NCI-H524 (cell line): ENCODE results near the gene EDN2.

ENCODE experiments used
- DNase-seq, 2 experiments: peaks; one replicate each; lab custom pipeline; 2025; lab: John Stamatoyannopoulos, UW

The EDN2 gene

DNA sequence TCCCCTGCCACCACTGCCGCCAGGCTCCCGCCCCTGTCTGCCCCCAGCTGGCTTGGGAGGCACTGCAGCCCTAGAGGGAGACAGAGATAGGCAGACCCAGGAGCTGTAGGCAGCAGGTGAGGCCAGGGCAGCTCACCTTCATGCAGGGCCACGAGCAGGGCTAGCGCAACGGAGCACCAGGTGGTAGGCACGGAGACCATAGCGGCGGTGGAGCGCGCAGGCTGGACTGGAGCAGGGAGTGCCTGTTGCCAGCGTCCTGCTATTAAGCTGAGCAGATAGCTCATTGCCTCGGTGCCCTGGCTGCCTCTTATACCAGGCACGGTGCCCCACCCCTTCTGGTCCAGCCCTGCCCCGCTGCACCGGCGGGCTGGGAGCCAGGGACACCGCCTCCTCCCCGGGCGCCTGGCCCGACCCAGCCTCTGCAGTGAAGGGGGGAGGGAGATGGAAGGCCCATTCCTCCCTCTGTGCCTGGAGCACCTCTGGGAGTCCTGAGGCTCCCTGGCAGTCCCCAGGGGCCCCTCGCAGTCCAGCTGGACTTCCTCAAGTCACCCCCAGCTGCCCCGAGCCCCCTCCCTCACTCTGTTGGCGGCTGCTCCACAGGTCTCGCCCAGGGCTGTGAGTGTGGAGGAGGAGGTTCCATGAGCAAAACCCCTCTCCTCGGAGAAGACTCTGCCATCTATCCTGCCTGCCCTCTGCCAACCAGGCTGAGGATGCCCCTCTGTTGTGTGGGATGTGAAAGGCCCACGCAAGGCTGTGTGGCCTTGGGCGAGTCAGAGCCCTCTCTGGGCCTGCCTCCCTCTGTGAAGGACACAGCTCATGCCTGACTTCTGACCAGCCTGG is at the start of gene EDN2:
TSS of gene EDN2 (minus strand) at position 282 of the 840 bp plus-strand sequence. CDS start at position 200, 82 bp downstream.
- peak; percentile 41 to 68 for DNase-seq

DNA sequence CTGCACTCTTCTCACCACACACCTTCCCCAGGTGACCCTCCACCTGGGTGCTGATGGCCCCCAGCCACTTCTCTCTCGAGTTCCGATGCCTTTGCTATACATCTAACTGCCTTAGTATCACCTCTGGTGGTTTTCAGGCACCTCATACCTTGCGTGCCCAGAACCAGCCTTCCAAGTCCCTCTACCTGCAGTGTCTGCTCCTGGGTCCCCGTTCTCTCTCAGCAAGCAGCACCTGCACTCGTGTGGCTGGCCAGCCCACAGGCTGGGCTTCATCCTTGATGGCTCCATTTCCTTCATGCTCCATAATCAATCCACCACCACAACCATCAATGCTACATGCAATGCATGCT is 49.2 kb upstream of the EDN2 start:
- DNase-seq, result no peak

DNA sequence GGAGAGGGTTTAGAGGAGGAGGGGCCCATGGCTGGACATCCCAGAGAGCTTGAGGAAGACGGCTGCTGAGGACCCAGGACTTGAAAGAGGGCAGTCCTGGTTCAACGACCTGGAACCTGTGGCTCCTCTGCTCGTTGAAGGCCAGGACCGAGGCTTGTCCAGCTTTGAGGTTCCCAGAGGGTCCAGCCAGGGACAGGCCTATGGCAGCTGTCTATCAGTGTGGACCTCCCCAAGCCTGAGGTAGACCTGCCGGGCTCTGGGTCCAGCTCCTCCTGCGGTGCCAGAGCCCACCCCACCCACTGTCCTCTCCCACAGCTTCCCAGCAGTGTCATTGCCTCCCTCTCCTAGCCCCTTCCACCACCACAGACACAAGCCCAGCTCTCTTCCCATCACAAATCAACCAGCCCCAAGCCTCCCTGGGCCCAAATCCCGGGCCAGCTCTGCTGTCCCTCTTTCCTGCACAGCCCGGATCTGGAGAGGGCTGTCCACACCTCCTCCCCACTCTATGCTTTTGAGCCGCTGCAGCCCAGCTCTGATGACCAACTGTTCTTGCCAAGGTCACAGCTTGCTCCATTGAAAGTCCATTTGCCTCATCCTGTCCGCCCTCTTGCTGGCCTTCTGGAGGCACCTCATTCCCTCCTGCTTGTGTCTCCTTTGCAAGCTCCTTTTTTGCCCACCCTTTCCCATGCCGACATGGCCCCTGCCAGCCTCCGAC is 48.7 kb upstream of the EDN2 start:
- DNase-seq, result no peak

DNA sequence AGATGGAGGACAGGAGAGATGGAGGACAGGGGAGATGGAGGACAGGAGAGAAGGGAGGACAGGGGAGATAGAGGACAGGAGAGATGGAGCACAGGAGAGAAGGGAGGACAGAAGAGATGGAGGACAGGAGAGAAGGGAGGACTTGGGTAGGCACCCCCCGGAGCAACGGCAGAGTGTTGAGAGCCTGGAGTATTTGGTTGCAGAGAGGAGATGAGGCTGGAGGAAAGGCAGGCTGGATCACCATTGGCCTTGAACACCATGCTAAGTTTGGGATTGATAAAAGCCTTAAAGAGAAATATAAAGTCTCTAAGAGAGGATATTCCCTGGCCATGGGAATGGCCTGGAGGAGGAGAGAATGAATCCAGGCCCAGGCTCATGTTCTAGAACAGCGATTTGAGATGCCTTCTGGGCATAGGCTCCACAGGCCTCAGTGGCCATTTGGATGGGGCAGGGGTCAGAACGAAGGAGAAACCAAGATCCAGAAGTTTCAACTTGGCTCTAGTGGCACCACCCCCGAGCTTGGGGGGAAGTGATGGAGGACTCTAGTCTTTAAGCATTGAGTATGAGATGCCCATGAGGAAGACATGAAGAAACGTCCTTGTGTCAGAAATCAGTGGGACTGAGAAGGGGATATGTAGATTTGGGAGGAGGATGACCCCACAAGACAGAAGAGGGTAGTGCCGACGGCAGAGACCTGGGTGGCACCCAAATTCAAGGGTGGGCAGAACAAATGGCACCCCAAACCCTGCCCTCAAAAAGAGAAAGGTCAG is 47.9 kb upstream of the EDN2 start:
- no peak for DNase-seq

DNA sequence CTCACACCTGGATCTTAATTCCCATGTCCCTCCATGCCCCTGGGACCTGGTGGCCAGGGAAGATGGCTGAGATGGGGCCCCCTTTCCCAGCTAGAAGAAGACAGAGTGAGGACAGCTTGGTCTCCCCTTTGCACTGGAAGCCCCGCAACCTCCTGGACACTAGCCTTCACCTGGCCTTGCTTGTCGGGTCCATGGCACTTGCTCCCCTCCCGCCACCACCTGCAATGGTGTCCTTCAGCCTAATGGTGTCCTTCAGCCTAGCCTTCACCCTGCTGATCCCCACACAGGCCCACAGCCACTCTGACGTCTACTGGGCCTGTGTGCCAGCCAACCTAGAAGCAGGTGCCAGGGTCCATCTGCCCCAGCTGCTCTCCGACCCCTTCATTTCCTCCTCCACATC is 45.9 kb upstream of the EDN2 start:
- no peak for DNase-seq

DNA sequence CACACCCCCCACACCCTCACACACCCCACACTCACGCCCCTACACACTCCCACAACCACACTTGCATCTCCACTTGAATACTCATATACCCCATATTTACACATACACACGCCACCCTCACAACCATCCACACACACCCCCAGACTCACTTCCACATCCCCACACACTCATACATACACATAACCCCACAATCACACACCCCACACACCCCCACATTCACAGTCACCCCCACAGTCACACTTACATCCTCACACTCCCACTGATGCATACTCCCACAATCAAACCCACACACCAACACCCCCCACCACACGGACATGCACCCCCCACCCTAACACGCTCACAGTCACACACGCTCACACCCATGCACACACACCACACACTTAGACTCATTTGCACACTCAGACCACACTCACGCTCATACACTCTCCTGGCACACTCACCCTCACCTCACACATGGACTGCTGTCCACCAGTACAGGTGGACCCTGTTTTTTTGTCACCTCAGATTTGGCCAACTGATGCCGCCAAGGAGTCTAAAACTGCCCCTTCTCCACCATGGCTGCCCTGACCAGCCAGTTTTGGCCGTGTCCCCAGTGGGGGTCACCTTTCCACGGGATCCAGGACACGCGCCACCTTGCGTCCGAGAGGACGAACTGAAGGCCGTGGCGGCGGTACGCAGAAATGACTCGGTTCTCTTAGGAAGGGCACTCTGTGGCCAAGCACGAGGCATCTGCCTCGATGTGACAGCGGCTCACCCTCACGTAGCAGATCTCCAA is 45.3 kb upstream of the EDN2 start:
- DNase-seq, result no peak

DNA sequence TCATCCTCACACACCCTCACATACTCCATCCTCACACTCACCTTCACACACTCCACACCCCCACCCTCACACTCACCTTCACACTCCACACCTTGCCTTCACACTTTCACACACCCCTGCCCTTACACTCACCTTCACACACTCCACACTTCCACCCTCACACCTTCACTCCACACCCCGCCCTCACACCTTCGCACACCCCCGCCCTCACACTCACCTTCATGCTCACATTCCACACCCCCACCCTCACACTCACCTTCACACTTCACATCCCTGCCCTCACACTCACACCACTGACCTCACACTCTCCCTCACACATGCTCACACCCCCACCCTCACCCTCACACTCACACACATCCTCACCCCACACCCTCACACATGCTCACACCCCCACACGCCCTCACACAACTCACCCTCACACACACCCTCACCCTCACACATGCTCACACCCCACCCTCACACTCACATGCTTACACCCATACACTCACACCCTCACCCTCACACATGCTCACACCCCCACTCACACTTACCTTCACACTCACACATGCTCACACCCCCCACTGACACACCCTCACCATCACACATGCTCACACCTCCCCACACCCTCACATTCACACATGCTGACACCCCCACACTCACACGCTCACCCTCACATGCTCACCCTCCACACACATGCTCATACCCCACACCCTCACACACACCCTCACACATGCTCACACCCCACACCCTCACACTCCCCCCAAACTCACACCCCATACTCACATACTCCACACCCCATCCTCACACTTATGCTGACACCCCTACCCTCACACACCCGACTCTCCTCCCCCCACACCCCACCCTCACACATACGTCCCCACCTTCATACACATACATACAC is 44.5 kb upstream of the EDN2 start:
- no peak for DNase-seq

DNA sequence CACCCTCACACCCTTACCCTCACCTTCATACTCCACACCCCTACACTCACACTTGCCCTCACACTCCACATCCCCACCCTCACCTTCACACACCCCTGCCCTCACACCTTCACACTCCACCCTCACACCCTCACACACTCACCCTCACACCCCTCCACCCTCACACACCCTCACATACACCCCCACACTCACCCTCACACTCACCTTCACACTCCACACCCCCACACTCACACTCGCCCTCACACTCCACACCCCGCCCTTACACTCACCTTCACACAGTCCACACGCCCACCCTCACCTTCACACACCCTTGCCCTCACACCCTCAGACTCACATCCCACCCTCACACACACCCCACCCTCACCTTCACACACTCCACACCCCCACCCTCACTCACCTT is 43.6 kb upstream of the EDN2 start:
- no peak for DNase-seq

DNA sequence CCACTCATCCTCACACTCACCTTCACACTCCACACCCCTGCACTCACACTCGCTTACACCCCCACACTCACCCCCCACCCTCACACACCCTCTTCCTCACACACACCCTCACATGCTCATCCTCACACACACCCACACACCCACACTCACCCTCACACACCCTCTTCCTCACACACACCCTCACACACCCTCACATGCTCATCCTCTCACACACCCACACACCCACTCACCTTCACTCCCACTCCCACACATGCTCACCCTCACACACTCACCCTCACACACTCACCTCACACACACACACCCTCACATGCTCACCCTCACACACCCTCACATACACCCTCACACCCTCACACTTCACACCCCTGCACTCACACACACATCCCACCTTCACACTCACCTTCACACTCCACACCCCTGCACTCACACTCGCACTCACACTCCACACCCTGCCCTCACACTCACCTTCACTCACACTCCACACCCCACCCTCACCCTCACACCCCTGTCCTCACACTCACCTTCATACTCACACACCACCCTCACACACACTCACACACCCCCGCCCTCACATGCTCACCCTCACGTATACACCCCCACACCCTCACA is 42.6 kb upstream of the EDN2 start:
- no peak for DNase-seq

DNA sequence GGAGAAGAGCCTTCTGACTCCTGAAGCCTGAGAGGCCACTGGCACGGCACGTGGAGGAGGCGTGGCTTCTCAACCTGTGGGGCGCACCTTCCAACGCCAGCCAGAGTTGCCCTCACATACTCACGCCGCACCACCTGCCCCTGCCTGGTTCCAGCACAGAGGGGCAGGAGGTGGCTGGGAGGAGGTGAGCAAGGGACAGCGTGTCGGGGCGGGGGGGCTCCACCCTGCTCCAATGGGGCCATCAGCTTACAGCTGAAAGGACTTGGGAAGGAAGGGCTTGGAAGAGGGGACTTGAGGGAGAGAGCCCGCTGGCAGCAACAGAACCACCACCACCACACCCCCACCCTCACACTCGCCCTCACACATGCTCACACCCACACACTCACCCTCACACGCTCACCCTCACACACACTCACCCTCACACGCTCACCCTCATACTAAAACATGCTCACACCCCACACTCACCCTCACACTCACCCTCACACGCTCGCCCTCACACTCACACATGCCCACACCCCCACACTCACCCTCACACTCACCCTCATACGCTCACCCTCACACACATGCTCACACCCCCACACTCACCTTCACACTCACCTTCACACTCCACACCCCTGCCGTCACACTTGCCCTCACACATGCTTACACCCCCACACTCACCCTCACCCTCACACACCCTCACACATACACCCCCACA is 41.6 kb upstream of the EDN2 start:
- no peak for DNase-seq

DNA sequence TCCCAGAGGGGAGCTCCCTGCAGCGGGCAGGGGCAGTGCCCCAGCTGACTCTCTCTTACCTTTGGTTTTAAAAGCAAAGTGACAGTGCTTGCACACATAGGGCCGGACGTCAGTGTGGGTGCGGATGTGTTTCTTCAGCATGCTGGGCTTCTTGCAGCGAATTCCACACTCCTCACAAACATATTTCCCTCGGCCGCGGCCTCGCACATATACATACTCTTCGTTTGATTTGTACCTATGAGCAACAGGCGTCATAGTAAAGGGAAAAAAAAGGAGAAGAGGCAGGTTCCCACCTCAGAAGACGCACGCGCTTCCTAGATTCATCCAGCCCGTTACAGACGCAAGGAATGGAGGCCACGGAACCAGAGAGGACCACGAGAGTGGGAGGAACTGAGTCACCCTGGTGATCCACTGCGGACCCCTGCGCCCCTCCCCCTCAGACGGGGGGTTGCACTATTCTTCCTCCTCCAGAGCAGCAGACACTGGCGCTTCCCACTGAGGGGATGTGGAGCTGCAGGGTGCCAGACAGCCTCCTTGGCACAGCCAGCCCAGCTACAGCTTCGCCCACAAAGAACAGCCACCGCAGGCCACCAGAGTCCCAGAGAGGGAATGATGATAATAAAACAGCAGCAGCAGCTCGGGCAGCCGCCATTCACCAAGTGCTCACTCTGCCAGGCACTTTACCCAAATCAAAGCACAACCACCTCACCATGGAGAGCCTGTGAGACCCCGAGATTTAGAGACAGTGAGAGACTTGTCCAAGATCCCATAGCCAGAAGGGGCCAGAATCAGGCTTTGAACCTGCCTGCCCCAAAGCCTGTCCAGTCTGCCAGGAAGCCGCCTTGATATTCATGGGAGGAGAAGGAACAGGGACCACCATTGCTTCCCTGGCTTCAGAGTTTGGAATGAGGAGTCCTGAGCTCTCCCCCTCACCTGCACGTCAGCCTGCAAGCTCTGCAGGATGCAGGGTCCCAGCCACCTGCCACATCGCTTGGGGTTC is 40.5 kb upstream of the EDN2 start:
- DNase-seq, result no peak

DNA sequence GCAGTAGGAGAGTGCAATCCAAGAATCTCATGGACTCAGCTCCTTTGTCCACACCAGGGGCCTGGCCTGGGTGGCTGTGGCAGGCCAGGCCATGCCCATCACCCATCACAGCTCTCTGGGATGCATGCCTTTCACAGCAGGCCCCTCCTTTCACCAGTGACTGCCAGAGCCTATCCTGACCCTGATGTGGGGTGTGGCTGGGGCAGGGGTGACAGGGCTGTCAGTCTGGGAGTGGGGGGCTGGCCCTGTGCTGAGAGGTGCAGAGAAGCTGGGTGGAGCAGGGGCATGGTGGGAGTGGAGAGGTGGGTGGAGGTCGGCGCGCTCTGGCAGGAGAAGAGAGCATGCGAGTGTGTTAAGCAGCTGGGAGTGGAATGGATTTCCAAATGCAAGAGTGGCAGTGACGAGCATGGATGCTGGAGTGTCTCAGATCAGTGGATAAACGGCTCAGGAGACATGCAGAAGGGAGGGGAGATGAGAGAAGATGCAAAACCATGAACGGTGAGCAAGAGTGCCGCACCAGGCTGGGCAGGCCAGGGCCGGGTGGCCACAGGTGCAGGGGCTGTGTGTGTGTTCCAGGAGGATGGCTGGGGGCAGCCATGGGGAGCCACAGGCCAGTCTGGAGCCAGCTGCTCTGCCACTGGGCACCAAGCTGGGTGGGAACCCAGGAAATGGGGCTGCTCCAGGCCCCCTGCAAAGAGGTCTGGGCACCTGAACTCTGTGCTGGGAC is 39.6 kb upstream of the EDN2 start:
- DNase-seq, result no peak

DNA sequence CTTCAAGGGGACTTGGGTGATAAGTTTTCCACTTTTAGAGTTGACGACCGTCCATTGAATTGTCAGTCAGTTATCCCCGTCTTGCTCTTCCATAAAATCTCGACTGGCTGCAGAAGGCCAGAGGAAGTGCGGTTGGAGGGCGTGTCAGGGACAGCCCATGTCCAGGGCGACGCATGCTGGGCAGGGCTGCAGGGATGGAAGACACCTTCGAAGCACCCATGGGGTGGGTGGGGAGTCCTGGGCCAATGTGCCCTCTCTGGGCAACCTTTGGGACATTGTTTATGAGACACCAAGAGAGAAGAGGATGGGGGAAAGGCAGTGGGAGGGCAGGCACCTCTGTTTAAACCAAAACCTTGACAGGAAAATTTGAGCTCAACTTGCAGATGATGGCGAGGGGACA is 38.6 kb upstream of the EDN2 start:
- no peak for DNase-seq

DNA sequence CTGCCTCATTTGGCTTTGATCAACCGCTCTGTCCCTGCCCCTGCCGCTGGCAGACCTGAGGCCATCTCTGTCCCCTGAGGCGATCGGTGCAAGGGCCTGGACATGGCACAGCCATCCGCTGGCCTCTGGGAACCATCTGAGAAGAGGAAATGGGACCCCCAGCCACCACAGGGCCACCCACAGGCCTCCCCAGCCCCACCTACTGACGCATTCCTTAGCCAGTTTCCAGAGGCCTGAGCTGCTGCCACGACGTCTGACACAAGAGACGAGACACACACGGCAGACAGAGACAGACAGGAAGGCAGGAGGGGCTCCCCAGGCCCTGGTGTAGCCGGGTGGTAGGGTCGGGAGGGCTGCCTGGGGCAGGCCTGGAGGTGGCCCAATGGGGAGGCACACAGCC is 37.3 kb upstream of the EDN2 start:
- DNase-seq, result no peak

DNA sequence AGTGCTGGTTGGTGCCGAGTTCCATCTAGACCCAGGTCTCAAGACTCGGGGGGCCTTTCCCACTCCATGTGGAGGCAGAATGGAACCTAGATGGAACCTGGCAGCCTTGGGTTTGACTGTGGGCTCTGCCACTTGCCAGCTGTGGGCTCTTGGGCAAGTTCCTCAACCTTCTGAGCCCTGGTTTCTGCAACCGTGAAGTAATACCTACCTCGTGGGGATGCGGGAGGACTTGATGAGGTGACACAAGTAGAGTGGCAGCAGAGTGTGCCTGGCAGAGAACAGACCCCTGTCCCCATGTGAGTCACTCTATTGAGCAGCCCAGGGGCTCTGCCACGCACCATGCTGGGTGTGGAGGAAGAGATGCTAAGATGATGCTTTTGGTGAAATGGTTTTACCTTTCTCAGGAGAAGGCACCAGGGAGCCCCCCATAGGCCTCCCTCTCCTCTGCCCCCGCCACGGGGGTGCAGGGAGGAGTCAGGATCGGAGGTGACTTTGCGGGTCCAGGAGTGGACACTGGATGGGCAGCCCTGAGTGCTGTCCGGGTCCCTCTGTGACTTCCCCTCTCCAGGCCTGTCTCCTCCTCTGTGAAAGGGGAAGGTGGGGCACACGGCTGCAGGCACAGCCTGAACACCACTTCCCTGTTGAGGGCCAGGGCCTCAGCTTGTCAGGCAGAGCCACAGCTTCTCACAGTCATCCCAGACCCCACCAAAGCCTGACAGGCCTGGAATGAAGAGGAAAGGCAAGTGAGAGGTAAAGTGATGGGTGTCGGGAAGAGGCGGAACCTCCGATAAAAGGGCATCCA is 36.7 kb upstream of the EDN2 start:
- no peak for DNase-seq

DNA sequence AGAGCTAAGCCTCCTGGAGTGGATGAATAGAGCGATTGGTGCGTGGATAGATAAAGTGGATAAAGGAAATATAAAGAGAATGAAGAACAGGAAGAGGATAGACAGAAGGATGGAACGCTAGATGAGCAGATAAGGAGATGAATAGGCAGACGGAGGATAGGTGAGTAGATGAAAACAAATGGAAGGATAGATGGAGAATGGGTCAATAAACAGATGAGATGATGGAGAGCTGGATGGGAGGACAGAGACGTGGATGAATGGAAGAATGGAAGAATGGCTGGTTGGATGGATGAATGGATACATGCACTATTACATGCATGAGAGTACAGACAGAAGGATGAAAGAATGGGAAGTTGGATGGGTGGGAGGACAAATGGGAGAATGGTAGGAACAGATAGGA is 35.2 kb upstream of the EDN2 start:
- no peak for DNase-seq

DNA sequence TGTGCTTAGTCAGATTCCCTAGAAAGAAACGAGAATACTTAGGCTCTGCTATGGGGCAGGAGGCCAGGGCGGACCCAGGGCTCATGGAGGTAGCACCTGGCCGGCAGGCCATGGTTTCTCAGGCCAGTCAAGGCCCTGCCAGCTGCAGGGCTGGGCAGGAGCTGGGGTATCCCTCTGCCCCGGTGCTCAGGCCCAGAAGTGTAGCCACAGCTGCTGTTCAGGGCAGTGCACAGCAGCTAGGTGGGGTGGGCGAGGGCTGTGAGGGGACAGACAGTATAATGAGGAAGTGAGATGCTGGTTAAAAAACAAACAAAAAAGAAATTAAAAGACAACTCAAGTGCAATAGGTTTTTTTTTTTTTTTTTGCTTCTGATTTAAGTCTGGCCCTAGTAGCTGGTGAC is 34.0 kb upstream of the EDN2 start:
- no peak for DNase-seq
